Body of pancreas (tissue), 4 donors: Measurements from ENCODE around the gene AMPD3. TPM values are rescaled to one million over a fixed set of nuclear protein-coding genes. Genes with fewer than 3 reads are reported as not detected.

Experiments used
- ATAC-seq: fragments of 150-250 bp; one replicate; pipeline ENCODE4 v1.9.1; 2016
- DNase-seq, 4 donors: peaks; one replicate each; pipeline ENCODE4 v3.0.0-alpha.2; 2019
- H3K27ac ChIP-seq, 4 donors: fragments of 200-600 bp; sonication (generic); 1 replicate in 3 of 4; 2 replicates in 1 of 4; pipeline versions ENCODE4 v1.5.1 to v1.6.1; 2016 to 2019; ENCODE audit warnings: mild to moderate bottlenecking in 1 of 4, mixed read lengths in 1 of 4, moderate library complexity in 1 of 4
- H3K27me3 ChIP-seq, 2 donors: fragments of 200-600 bp; sonication (generic); one replicate each; pipeline ENCODE4 v1.6.0; 2016; ENCODE audit warnings: mild to moderate bottlenecking in 1 of 2
- H3K36me3 ChIP-seq, 2 donors: fragments of 200-600 bp; sonication (generic); replicated peaks in 1 of 2; 2 replicates each; pipeline ENCODE4 v1.5.1; 2016; ENCODE audit warnings: low read depth in 2 of 2; ENCODE audit not compliant: insufficient read depth in 1 of 2
- H3K4me1 ChIP-seq: fragments of 200-600 bp; sonication (generic); one replicate; pipeline ENCODE4 v1.6.0; 2016
- H3K4me3 ChIP-seq, 2 donors: fragments of 200-600 bp; sonication (generic); 1 replicate in 1 of 2; 2 replicates in 1 of 2; pipeline ENCODE4 v1.5.1; 2016 to 2019
- H3K9me3 ChIP-seq, 3 donors: fragments of 200-600 bp; sonication (generic); 1 replicate in 2 of 3; 2 replicates in 1 of 3; pipeline ENCODE4 v1.5.1; 2016
- POLR2A ChIP-seq, 3 donors: fragments of 450-650 bp; IDR thresholded peaks; one replicate each; pipeline ENCODE4 v1.6.1; 2016; ENCODE audit warnings: antibody characterized with exemption in 3 of 3, mild to moderate bottlenecking in 2 of 3
- WGBS, 2 donors: methylation state at CpG; one replicate each; pipeline ENCODE4 v1.1.5; 2017; 5-methylcytosine and 5-hydroxymethylcytosine counted together
- intact Hi-C: fragments of 100-400 bp; cut with DNase I; formaldehyde crosslinking; loops from one replicate; pipeline ENCODE4 v1.15.1; 2023
- total RNA-seq, 2 donors: library from RNA; depleted of rRNA; stranded (reverse); fragments of >200 nt; gene quantifications; one replicate each; pipeline ENCODE4 v1.1.0, GENCODE V29; 2016
- TF ChIP-seq, protein P1 (sequence below), 7 experiments: fragments of 450-650 bp in 4 of 7; fragments of 200-600 bp in 3 of 7; sonication (generic) in 3 of 7; IDR thresholded peaks; one replicate each; pipeline ENCODE4 v1.5.1; 2016 to 2019; ENCODE audit warnings: antibody characterized with exemption in 7 of 7

Gene AMPD3
- total RNA-seq, 2 donors from 2014 or later = 3.6 to 9.9 TPM

GRCh38 chr11:10481560-10482349, 26.7 kb downstream of the AMPD3 start:
- ATAC-seq = no peak
- Histone ChIP-seq H3K4me3 (no peak overlapping the region), H3K36me3 (no peaks in the 10 kb centered on the region), H3K27me3 (no peaks in the 10 kb centered on the region), H3K27ac (no peak overlapping the region), H3K4me1 (no peaks in the 10 kb centered on the region), H3K9me3 (no peaks in the 10 kb centered on the region)
- TF ChIP-seq, protein P1, sequence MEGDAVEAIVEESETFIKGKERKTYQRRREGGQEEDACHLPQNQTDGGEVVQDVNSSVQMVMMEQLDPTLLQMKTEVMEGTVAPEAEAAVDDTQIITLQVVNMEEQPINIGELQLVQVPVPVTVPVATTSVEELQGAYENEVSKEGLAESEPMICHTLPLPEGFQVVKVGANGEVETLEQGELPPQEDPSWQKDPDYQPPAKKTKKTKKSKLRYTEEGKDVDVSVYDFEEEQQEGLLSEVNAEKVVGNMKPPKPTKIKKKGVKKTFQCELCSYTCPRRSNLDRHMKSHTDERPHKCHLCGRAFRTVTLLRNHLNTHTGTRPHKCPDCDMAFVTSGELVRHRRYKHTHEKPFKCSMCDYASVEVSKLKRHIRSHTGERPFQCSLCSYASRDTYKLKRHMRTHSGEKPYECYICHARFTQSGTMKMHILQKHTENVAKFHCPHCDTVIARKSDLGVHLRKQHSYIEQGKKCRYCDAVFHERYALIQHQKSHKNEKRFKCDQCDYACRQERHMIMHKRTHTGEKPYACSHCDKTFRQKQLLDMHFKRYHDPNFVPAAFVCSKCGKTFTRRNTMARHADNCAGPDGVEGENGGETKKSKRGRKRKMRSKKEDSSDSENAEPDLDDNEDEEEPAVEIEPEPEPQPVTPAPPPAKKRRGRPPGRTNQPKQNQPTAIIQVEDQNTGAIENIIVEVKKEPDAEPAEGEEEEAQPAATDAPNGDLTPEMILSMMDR (IDR thresholded peaks at IDR 0.05) = no peak
- no peak for TF ChIP-seq POLR2A (IDR thresholded peaks at IDR 0.05)
- 91 to 93% methylated on average over 16 of the region's 16 CpGs for WGBS, 2 donors
- DNase-seq = no peak
- intact Hi-C loops = no loop called here

- WGBS, 2 donors = 90 to 94% methylated on average over 1 of the region's 1 CpG
- no peak overlapping the region for H3K27ac ChIP-seq
- no peaks in the 10 kb centered on the region for H3K36me3 ChIP-seq
These were observed 28.1 kb downstream of the AMPD3 start for GRCh38 chr11:10483174-10483573.

GRCh38 chr11:10483584-10483983, 28.5 kb downstream of the AMPD3 start:
- TF ChIP-seq, protein P1 (IDR thresholded peaks at IDR 0.05) = no peak
- TF ChIP-seq POLR2A (IDR thresholded peaks at IDR 0.05) = no peak
- Histone ChIP-seq H3K27ac (no peak overlapping the region), H3K36me3 (no peaks in the 10 kb centered on the region), H3K4me1 (no peaks in the 10 kb centered on the region), H3K9me3 (no peaks in the 10 kb centered on the region), H3K27me3 (no peaks in the 10 kb centered on the region), H3K4me3 (no peak overlapping the region)
- ATAC-seq (no peak), DNase-seq (no peak)
- WGBS, 2 donors = 67 to 78% methylated on average over 3 of the region's 3 CpGs
- intact Hi-C loops = no loop called here

More at GRCh38 chr11:10483174-10483573, 28.1 kb downstream of the AMPD3 start:
- no peaks in the 10 kb centered on the region for H3K9me3 ChIP-seq
- ATAC-seq (no peak), DNase-seq (no peak)
- intact Hi-C loops = no loop called here
- no peaks in the 10 kb centered on the region for H3K27me3 ChIP-seq
- H3K4me3 ChIP-seq = no peak overlapping the region
- no peak for TF ChIP-seq POLR2A (IDR thresholded peaks at IDR 0.05)
- TF ChIP-seq, protein P1 (IDR thresholded peaks at IDR 0.05) = no peak
- H3K4me1 ChIP-seq = no peaks in the 10 kb centered on the region

- Histone ChIP-seq H3K36me3 (no peaks in the 10 kb centered on the region), H3K4me1 (no peaks in the 10 kb centered on the region), H3K27me3 (no peaks in the 10 kb centered on the region), H3K27ac (no peak overlapping the region), H3K4me3 (no peak overlapping the region), H3K9me3 (no peaks in the 10 kb centered on the region)
- no peak for ATAC-seq
- no peak for DNase-seq
- 89 to 90% methylated on average over 15 to 16 of the region's 16 CpGs for whole genome bisulfite sequencing, 2 donors
- intact Hi-C loops = no loop called here
- TF ChIP-seq, protein P1 (IDR thresholded peaks at IDR 0.05) = no peak
- TF ChIP-seq POLR2A (IDR thresholded peaks at IDR 0.05) = no peak
These were observed 29.6 kb downstream of the AMPD3 start for GRCh38 chr11:10484461-10485180.
